Stimulated activated CD8-positive, alpha-beta memory T cell treated with anti-CD3 and anti-CD28 coated beads, Interleukin-4, amount 100 ng/mL, for 24 hours (primary cell): ENCODE results near the gene TLE4.
"Not testable (repeated sequence)": the region's sequence is repeated elsewhere in the genome, so short reads cannot be mapped to it uniquely, and the experiment has no call there.

Experiments
- DNase-seq: peaks from one replicate; pipeline ENCODE4 v3.0.0-alpha.2; 2020; ENCODE audit warnings: low read depth

The TLE4 gene

DNA sequence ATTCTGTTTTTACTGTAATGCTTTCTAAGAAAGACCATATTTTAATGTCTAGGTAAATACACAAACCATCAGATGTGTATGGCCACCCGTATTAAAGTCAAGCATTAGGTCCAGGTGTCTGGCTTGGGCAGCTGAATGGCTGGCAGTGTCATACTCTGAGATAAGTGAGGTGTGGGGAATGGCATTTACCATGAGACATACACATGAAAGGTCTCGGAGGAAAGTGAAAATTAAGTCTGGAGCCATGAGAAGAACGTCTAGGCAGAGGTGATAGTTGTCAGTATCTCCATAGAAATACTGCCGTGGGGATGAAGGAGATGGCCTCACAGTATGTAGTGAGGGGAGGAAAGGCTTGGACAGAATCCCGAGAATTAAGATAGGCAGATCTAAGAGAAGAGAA lies 164.3 kb downstream of the TLE4 start:
- no peak for DNase-seq

DNA sequence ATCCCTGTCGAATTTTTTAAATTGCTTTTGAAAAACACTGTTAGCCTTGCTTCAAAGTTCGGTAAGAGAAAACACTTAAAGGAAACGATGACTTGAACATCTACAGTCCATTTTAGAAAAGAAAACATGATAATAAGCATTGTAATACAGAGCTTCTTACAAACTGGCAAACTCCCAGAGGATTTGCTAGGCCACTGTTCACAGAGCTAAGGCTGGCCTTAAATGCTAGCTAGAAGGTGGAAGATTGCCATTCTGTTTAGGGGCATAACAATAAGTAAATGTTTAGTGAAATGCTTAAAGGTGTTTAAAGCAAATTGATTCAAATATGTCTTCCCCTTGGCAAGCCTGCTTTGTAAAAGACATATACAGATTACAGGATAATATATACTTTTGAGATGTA lies 169.6 kb downstream of the TLE4 start:
- no peak for DNase-seq

DNA sequence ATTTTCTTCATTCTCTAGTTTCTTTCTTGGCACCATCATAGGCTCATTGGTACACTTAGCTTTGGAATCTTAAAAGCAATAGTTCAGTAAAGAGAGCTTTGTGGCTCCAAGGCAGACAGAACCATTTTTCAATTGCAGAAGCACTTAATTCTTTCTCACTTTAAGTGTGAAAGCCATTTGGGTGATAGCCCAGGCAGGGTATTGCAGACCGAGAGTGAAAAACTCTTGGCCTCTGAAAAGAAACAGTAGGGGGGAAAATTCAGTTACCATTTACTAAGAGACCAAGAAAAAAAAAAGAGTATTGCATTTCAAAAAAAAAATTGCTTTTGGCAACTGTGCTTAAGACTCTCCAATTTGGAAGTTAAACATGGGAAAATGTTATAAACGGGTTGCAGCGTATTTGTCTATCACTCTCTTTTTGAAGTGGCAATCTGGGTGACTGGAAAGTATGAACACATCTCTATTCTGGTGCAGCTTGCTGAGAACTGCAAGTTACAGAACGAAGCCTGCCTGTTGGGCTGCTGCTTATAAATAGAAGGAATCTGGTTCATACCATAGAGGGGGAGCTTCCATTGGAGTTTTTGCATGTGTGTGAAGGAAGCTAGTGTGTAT lies 170.5 kb downstream of the TLE4 start:
- no peak for DNase-seq

DNA sequence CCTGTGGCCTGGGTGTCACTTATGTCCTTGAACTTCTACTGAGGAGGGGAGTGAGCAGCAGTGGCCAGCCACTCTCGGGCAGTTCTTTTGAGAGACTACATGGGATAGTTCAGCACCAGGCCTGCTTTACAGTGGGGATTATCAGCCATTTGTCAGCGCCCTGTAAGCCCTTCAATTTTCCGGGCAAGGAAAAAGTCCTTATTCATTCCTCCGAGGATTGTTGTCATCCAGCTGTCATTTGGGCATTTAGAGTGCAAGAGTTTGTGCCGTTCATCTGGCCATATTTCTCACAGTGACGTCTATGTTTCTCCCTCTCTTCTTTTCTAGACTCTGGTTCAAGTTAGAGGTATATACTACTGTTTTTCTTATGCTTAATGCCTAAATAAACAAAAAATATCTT lies 172.8 kb downstream of the TLE4 start:
- no peak for DNase-seq

DNA sequence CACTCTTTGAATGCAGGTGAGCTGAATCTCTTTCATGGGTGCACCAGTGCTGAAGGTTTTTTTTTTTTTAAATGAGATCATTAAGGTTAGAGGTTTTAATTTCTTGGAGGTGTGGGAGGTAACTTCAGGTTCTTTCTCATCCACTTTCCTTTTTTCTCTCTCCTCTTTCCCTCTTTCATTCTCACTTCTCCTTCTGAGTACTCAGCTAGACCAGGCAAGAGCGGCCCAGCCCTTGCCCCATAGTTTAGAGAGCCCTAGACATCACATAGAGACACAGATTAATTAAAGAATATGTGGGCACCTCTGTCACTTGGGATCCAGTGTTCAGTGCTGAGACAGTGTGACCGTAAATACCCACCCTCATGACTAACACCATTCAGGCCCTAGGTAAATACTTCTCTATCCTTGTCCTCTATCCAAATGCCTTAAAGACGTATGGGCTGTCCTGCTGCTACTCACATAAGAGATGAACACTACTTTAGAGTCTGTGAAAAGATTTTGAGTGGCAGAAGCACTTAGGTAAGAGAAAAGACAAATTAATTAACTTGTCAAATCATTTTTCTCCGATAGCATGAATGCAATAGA lies 174.1 kb downstream of the TLE4 start:
- DNase-seq, result no peak

DNA sequence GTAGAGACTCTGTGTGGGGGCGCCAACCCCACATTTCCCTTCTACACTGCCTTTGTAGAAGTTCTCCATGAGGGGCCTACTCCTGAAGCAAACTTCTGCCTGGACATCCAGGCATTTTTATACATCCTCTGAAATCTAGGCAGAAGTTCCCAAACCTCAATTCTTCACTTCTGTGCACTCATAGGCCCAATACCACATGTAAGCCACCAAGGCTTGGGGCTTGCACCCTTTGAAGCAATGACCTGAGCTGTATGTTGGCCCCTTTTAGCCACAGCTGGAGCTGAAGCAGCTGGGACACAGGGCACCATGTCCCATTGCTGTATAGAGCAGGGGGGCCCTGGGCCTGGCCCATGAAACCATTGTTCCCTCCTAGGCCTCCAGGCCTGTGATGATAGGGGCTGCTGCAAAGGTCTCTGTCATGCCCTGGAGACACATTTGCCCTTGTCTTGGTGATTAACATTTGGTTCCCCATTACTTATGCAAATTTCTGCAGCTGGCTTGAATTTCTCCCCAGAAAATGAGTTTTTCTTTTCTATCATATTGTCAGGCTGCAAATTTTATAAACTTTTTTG lies 180.2 kb downstream of the TLE4 start:
- not testable (repeated sequence) for DNase-seq

DNA sequence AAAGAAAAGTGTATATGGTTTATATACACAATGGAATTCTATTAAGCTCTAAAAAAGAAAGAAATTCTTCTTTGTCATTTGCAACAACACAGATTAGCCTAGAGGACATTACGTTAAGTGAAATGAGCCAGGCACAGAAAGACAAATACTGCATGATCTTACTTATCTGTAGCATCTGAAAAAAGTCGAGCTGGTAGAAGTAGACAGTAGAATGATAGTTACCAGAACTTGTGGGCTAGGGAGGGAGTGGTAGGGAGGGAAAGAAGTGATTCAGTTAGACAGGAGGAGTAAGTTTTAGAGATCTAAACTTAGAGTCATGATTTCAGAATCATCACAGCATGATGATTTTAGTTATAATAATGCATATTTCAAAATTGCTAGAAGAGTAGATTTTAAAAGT lies 184.6 kb downstream of the TLE4 start:
- no peak for DNase-seq

DNA sequence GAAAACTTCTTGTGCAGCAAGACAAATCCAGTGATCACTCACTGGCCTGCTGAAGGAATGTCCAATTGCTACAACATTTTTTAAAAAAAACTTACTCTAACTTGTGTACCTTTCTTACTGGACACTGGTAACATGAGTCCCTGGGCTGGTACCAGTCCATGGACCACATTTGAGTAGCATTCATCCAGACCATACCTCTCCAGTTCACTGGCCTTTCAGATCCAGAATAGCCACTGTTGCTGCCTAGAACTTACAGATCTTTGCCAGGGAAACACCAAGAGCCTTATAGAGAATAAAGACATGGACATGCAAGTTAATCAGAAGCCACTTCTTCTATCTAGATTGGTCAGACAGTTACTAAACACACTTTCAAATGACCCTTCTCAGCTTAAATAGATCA lies 185.3 kb downstream of the TLE4 start:
- DNase-seq, result no peak

DNA sequence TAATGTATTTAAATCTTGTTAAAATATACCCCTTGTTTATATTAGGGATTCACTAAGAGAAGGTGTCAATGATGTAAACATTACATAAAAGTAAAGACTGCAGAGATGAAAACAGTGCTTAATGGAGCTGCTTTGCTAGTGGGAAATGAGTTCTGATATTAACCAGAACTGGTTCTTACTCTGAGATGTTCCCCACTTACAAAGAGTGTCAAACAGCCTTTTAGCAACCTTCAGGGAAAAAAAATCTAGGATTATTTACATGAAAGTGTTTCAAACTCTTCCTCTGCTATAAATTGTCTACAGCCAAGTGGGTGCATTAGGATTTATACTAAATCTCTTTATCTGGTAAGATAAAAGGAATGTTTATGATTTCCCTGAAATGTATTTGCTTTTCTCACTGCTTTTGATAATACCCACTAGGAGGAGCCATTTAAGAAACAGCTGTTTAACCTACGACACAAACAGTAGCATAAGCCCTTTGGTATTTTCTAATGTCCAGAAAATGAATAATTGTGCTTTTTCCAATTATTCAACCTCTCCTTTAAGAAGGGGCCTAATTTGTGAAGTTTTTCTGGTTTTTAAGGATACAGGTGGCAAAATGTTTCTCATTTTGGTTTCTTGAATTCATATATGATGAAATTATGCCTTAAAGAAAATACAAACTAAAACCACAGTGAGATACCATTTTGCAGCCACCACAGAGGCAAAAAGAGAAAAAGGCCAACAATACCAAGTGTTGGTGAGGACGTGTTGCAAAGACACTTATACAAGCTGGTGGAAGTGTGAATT lies 186.3 kb downstream of the TLE4 start:
- no peak for DNase-seq

DNA sequence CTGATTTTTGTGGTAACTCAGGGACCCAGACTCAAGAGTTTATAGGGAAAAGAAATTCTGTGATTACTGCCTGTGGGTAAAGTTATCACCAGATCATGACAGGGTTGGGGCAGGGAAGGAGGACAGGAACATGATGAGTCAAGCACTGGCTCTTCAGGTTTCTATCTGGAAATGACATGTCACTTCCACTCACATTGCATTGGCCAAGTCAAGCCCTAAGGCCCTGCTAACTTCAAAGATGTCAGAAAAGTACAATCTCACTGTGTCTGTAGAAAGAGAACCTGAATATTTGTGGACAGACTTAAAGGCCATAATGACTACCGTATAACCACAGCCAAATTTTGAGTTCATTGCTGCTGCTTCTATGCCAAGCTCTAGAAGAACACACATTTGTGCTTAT lies 187.7 kb downstream of the TLE4 start:
- DNase-seq, result no peak

DNA sequence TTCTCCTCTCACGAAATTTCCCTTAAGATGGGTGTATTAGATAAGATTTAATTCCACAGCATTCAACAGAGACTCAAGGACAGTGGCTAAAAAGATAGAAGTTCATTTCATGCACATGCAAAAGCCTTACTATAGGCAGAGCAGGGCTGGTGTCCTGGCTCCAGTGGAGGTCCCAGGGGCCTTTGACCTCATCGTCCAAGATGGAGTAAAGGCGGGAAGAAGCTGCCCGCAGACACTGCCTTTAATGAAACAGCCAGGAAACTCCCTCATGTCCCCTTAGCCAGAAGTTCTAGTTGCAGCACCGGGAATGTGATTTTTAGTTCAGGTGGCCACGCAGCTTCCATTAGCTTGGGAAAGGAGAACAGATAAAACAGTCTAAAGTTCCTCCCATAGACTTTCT lies 190.3 kb downstream of the TLE4 start:
- no peak for DNase-seq

DNA sequence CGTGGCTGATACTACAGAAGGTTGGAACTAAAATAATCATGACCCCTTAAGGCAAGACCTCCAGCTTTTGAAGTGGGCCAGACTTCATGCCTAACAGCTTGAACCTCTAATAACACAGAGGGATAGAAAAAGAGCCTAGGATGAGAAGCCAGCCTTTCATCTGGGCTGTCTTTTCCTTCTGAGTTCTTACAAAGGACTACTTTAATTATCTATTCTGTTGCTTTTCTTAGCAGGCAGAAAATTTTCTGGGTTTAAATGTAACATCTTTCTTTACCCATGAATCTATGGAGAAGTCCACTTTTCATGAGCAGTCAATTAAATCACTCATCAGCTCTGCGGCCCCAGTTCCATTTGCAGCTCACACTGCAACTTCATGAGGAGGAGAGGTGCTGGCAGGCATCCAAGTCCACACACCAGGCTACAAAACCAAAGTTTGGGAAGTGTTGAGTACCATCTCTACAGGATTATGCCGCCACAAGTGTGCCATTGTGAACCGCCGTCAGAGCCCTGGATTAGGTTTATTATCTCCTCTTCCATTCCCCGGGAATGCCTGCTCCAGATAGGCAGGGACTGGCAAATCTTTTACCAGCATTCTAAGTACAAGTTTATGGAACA lies 192.0 kb downstream of the TLE4 start:
- no peak for DNase-seq

DNA sequence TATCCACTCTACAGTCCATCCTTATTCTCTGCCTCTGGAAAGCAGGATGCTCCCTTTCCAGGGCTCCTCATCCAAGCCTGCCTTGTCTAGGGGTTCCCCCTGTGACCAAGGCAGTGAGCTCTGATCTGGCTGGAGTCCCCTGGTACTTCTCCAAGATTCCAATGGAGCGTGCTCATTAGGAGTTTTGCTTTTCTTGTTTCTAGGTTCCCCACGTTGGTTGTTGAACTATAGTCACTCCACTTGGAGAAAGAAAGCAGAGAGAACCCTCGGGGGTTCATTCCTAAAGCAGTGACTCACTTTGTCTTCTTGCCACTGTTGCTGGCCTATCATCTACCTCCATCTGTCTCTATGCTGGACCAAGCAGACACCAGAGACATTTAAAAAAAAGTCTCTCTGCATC lies 192.6 kb downstream of the TLE4 start:
- DNase-seq, result no peak

DNA sequence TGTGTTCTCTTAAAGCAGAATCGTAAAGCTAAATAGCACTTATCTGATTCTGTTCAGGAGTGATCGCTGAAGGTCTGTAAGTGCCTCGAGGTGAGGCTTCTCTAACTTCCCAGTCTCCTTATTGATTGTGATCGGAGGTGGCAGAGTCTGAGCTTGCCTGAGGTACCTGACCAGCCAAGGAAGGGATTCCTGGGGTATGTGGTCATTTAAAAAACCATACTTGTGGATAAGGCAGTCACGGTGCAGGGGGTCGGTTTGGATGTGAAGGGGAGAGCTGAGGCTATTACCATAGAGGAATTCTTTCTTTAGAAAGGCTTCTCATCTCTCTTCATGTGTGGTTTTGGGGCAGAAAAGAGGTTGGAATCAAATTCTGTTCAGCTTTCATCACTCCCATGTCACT lies 193.7 kb downstream of the TLE4 start:
- no peak for DNase-seq

DNA sequence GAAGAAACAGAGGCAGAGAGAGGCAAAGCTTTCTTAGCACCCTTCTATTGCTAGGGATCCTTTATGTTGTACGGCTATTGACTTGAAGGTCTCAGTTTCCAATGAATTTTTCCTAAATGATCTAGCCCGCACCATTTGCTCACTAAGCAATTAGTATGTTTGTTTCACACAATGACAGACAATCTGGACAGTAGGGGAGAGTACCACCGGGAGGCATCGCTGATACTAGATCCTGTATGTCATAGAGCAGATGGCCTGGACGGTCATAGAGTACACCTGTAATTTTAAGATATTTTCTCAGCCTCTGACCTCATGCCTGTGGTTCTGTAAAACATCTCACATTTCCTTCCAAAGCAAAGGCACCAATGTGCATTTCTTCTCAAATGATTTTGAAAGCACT lies 194.3 kb downstream of the TLE4 start:
- no peak for DNase-seq

DNA sequence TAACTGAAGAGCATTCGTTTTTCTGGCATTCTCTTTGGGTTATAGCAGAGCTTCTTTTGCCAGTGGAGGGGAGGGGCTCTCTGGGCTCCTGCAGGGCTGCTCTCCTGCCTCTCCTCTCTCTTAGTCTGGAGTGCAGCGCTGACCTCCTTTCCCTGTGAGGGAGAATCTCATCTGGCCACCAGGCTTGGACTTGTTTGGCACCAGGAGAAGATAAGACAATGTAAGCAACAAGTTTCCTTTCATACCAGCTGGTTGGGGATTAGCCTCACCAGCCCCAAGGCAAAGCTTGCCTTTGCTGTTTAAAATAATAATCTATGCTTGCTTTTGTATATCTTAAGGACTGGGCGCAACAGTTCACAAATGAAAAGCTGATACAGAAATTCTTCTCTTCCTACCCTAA lies 196.4 kb downstream of the TLE4 start:
- DNase-seq, result no peak

DNA sequence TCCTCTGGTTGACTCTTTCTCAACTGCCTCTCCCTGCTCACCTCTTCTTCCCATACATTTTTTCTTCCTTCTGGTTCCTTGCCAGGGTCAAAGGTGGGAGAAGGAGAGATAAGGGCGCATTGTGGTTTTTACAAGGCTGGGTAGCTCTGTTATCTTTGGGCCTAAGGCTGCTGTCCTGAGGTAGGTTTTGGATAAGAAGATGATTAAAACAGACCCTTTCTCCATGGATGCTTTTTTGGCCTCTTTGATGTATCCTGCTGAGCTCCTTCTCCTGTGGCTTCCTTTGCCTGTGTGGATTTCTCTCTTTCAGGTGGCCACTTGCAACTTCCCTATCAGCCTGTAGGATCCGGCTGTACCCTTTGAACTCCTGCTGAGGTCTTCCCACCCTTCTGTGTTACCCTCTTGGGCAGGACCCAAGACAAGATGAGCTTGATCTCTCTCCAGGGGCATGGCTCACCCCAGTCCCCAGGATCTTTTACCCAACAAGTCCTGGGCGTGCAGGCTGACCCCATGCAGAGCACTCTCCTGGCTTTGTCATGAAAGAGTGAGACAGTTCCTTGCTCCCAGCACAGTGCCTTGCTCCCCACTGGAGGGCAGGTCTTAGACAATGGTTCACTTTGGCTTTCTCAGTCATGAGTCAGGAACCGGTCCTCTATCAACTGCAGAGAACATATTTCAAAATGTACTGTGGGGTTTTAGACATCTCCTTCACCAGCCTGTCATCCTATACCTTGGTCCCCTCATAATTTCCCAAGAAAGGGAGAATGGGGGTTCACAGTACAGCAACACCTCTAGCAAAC lies 197.9 kb downstream of the TLE4 start:
- DNase-seq, result no peak

DNA sequence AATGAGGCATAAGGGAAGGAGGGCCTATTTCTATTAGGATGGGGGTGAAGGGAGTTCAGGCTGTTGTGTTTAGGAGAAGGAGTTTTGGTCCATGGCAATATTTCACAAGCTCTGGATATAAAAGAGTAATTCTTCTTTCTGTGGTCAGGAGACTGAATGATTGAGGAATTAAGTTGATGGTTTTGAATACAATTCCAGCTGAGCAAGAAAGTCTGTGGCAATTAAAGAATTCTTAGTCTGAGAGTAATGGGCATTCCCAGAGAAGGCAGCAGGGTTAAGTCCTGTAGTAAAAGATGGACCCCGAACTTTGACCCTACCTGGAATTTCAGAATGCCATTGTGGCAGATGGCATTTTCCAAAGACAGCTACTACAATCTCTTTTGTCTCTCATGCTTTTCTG lies 202.6 kb downstream of the TLE4 start:
- DNase-seq, result no peak
